GM12892 (cell line): Measurements from ENCODE around the gene ARHGAP40.

Experiments used
- POLR2A ChIP-seq: IDR thresholded peaks from 2 replicates; pipeline ENCODE4 v1.6.1; 2011; ENCODE audit warnings: low read depth, low read length, control low read depth
- POLR2AphosphoS5 ChIP-seq: IDR thresholded peaks from 2 replicates; pipeline ENCODE4 v1.6.1; 2011; ENCODE audit warnings: low read depth, low read length, control low read depth
- TAF1 ChIP-seq: IDR thresholded peaks from 2 replicates; pipeline ENCODE4 v1.6.1; 2011; ENCODE audit warnings: low read depth, mild to moderate bottlenecking, control low read depth, low read length, borderline replicate concordance

GRCh38 chr20:38645980-38646858, 44.6 kb downstream of the ARHGAP40 start:
- TF ChIP-seq POLR2AphosphoS5 (no peak), POLR2A (no peak), TAF1 (no peak)
